NCI-H82 treated with DMSO at 0.1 percent for 48 hours (cell line): ENCODE results near the gene ALDH9A1.
"Not testable (repeated sequence)": the region's sequence is repeated elsewhere in the genome, so short reads cannot be mapped to it uniquely, and the experiment has no call there.

Experiments
- DNase-seq: peaks from one replicate; lab custom pipeline; 2025; ENCODE audit not compliant: unreplicated experiment; lab: John Stamatoyannopoulos, UW

Gene ALDH9A1

GRCh38 chr1:165688046-165688445 is 10.3 kb downstream of the ALDH9A1 start:
- DNase-seq: no peak

DNA sequence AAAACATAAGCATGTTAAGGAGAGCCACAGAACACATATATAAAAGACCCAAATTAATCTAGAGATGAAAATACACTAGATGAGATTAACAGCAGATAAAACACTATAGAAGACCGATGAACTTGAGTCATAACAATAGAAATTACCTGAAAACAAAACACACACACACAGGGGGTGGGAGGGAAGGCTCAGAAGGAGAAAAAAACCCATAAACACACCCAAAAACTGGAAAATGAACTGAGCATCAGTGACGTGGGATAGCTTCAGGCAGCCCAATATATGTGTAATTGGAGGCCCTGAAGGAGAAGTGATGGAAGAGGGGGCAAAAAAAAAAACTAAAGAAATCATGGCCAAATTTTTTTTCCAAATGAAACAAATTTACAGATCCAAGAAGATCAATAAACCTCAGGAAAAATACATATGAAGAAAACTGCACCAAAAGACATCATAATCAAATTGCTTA is 11.4 kb downstream of the ALDH9A1 start:
- no peak for DNase-seq

DNA sequence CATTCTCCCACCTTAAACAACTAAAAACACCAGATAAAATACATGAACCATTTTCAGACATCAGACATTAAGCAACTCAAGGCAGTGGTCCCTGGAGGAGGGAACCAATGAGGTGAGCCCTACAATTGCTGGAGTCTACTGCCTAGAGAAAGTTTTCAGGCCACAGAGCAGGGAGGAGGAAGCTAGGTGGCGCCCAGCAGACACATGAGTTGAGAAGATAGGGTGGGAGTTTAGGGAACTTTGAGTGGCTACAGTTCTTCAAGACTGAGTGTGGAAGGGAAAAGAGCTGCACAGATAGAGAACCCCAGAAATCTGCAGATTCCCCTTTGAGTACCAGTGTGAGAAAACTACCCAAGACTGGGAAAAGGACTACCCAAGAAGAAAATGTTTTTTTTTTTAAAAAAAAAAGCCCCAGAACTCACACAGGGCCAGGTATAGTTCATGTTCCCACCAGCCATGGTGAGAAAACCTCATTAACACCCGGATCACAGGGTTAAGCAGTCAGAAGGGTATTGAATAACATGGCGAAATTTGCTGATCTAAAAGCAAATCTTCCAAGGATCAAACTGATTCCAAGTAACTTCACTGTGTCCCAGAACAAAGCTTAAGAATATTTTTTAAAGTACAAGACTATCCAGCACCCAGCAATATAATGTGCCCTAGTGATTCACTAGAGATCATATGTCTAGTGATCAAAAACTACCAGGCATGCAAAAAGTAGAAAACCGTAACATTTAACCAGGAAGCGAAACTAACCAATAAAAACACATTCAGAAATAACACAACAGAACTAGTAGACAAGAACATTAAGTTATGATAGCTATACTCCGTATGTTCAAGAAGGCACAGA is 12.0 kb downstream of the ALDH9A1 start:
- no peak for DNase-seq

DNA sequence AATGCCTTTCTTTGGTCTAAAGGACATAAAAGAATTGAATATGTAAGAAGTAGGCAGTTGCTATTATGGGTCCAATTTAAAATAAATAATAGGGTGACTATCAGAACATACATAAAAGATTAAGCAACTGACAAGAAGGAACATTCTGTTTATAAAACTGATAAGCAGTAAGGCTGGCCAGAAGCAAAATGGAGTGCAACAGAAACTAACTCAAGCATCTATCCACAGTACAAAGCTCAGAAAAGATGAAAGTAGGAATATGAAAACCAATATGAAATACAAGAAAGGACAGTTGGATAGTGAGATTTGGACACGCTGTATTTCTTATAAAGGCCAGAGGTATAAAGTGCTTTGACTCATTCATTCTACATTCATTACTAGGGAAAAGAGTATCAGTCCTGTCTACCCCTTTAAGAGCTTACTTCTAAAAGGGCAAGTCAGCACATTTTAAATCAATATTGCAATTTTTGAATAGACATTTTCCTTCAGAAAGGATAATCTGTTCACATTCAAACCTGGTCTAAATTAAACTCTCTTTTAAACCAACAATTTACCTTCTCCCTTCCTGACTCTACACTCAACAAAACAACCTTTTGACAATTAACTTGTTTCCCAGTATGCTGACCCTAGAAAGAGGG is 14.4 kb downstream of the ALDH9A1 start:
- no peak for DNase-seq

DNA sequence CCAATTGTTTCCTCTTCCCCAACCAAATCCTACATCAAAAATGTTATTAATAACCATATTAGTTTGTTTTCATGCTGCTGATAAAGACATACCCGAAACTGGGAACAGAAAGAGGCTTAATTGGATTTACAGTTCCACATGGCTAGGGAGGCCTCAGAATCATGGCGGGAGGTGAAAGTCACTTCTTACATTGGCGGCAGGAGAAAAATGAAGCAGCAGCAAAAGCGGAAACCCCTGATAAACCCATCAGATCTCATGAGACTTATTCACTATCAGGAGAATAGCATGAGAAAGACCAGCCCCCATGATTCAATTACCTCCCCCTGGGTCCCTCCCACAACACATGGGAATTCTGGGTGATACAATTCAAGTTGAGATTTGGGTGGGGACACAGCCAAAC is 17.6 kb downstream of the ALDH9A1 start:
- not testable (repeated sequence) for DNase-seq

DNA sequence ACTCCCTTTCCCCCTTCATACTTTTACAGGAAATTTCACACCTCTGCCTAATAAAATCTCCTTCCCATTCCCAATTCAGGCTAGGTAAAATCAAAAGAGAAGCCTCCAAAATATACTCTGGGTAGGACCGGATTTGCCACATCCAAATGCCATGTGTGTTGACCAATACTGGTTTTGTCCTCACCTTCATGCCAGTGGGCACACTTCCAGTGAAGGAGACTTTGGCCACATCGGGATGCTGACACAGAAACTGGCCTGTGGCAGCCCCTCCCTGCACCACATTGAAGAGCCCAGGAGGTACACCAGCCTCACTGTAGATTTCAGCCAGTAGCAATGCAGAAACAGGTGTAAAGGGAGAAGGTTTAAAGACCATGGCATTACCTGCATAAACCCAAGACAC is 18.1 kb downstream of the ALDH9A1 start:
- DNase-seq: no peak

- DNase-seq: no peak
Measured at GRCh38 chr1:165679282-165680036, 18.9 kb downstream of the ALDH9A1 start.

DNA sequence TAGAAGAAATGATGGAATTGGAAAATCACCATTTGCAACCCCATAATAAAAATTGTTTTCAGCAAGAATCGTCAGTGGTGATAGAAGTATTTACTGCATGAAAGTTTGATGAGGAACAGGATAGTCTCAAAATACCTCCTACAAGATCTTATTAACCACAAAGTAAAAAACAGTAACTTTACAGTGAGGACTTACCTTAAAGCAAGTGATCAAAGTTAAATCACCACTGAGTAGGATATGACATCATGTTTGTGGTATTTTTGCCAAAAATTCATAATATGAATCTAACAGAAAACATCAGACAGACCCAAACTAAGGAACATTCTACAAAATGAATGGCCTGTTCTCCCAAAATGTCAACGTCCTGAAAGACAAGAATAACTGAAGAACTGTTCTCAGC is 19.9 kb downstream of the ALDH9A1 start:
- DNase-seq: no peak

DNA sequence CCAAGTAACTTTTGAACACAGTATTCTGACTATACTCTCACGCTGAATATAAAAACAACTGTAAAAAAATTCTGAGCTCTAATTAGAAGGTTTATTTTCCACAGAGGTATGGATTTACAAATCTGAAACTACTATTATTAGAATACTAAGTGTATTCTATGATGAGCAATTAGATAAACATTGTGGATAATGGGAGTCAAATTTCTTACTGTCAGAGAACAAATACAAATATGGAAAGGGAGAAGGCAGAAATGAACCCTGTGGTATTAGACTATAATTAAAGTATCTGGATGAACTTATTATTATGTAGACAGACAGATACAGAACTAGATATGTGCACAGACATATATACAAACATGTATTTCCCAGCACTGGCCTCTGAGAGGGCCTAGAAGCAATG is 22.6 kb downstream of the ALDH9A1 start:
- DNase-seq: no peak

DNA sequence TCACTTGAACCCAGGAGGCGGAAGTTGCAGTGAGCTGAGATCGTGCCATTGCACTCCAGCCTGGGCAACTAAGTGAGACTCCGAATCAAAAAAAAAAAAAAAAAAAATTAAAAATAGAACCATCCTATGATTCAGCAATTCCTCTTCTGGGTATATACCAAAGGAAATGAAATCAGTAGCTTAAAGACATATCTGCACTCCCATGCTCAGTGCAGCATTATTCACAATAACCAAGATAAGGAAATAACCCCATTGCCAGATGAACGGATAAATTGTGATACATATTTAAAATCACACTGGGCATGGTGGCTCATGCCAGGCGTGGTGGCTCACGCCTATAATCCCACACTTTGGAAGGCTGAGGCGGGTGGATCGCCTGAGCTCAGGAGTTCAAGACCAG is 23.8 kb downstream of the ALDH9A1 start:
- no peak for DNase-seq

GRCh38 chr1:165671526-165671925 is 26.8 kb downstream of the ALDH9A1 start:
- no peak for DNase-seq

- DNase-seq: no peak
Measured at GRCh38 chr1:165668184-165668583, 30.2 kb downstream of the ALDH9A1 start.

DNA sequence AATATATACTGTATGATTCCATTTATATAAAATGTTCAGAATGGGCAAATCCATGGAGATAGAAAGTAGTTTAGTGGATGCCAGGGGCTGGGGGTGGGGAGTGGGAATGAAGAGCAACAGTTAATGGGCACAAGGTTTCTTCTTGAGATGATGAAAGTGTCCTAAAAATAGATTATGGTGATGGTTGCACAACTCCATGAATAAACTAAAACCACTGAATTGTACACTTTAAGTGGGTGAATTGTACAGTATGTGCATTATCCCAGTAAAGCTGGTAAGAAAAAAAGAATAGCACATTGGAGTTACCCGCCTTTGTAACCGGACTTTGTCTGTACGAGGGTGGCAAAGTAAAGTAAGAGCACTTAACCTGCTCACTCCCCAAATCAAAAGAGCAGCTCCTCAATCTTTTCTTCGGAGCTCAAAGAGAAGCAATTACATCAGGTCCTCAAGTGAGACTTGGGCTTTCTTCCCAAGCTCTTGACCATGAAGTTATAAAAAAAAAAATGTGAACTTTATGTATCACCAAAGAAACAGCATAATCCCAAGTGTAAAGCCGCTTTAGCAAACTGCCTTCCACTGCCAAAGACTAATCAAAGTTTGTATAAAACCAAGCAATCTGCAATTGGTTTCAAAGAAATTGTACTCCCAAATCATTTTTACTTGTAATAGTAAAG is 32.1 kb downstream of the ALDH9A1 start:
- DNase-seq: no peak

DNA sequence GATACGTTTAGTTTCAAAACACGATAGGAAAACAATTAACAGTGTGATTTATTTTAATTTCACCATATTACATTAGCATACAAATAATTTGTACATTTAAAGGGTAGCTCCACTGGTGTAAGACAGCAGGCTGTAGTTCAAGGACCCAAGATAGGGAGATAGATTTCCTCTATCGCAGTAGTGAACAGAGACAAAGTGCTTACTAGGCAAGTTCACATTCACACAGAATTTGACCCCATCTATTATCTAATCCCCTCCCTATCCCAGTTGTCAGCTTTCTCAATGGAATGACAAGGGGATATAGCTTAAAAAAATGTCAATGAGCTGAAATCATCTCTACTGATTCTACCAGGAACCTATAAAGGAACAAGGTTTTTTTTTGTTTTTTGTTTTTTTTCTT is 36.2 kb downstream of the ALDH9A1 start:
- DNase-seq: no peak

GRCh38 chr1:165661703-165662102 is 36.7 kb downstream of the ALDH9A1 start:
- DNase-seq: no peak

- no peak for DNase-seq
Measured at GRCh38 chr1:165659581-165659895, 38.8 kb downstream of the ALDH9A1 start.

- not testable (repeated sequence) for DNase-seq
Measured at GRCh38 chr1:165658766-165659580, 39.4 kb downstream of the ALDH9A1 start.

DNA sequence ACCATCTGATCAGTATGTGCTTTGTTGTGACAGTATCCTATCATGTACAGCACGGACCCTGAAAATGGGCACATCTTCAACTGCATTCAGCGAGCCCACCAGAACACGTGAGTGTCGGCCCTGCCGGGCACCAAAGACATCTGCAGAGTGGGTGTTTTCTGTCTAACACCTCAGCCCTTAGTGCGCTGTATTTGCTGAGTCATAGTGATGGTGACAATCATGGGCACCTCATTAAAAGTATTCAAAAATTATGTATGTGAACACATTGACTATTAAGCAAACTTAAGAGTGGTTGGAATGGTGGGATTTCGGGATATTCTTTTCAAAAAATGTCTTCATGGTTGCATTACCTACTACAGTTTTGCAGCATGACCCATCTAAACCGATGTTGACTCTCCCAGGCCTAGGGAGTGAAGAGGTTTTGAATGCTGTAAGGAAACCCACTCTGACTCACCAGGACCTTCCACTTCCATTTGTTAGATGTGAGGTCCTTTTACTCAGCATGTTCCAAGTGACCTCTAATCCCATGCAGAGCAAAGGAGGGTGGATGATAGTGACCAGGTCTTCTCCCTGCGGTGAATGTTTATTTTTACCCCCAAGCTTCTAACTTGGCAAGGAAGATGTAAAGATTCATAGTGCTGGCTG is 47.3 kb downstream of the ALDH9A1 start:
- DNase-seq: no peak

- no peak for DNase-seq
Measured at GRCh38 chr1:165648919-165649572, 49.3 kb downstream of the ALDH9A1 start.

- no peak for DNase-seq
Measured at GRCh38 chr1:165647970-165648369, 50.4 kb downstream of the ALDH9A1 start.
